Keratinocyte (primary cell): ENCODE measurements around the gene MALRD1. TPM values are rescaled to one million over a fixed set of nuclear protein-coding genes. Genes with fewer than 3 reads are reported as not detected.

ENCODE experiments used
- DNase-seq: peaks from one replicate; pipeline ENCODE4 v3.0.0-alpha.2; 2011; ENCODE audit warnings: low read depth, missing footprints, low spot score
- FAIRE-seq: peaks from 2 replicates; lab custom pipeline; 2011; peaks lifted over from hg19 to GRCh38; lab: Jason Lieb, UNC
- H2AFZ ChIP-seq: 2 replicates; pipeline ENCODE4 v1.6.0; 2012; ENCODE audit warnings: low read length, control low read depth, inconsistent platforms; ENCODE audit not compliant: control insufficient read depth
- H3K27ac ChIP-seq: 2 replicates; pipeline ENCODE4 v1.5.1; 2011; ENCODE audit warnings: low read length; ENCODE audit not compliant: control insufficient read depth, insufficient read depth
- H3K27me3 ChIP-seq: 3 replicates; pipeline ENCODE4 v1.6.0; 2011; ENCODE audit warnings: low read length; ENCODE audit not compliant: control insufficient read depth, insufficient read depth; ENCODE audit errors: extremely low read depth
- H3K36me3 ChIP-seq, 2 experiments: 2 replicates in 1 of 2; 3 replicates in 1 of 2; pipeline ENCODE4 v1.5.1; 2011; ENCODE audit warnings: low read length in 2 of 2, mild to moderate bottlenecking in 1 of 2; ENCODE audit not compliant: control insufficient read depth in 2 of 2, insufficient read depth in 2 of 2; ENCODE audit errors: extremely low read depth in 1 of 2
- H3K4me1 ChIP-seq: 3 replicates; pipeline ENCODE4 v1.5.1; 2011; ENCODE audit warnings: low read length; ENCODE audit not compliant: control insufficient read depth, insufficient read depth; ENCODE audit errors: extremely low read depth
- H3K4me2 ChIP-seq: 3 replicates; pipeline ENCODE4 v1.6.0; 2011; ENCODE audit warnings: low read depth, low read length; ENCODE audit not compliant: control insufficient read depth, insufficient read depth; ENCODE audit errors: extremely low read depth
- H3K4me3 ChIP-seq, 3 experiments: fragments of 200-600 bp in 1 of 3; sonication (generic) in 1 of 3; 2 replicates in 2 of 3; 3 replicates in 1 of 3; pipeline ENCODE4 v1.5.1; 2011 to 2016; ENCODE audit warnings: low read length in 3 of 3, mild to moderate bottlenecking in 3 of 3, control low read depth in 2 of 3, inconsistent platforms in 1 of 3, low read depth in 1 of 3, mixed read lengths in 1 of 3, mixed run types in 1 of 3, moderate library complexity in 1 of 3; ENCODE audit not compliant: control insufficient read depth in 2 of 3, insufficient read depth in 2 of 3; ENCODE audit errors: extremely low read depth in 1 of 3
- H3K79me2 ChIP-seq: 2 replicates; pipeline ENCODE4 v1.6.0; 2012; ENCODE audit warnings: low read length; ENCODE audit not compliant: control insufficient read depth, insufficient read depth
- H3K9ac ChIP-seq: 3 replicates; pipeline ENCODE4 v1.6.0; 2011; ENCODE audit warnings: low read length; ENCODE audit not compliant: control insufficient read depth, insufficient read depth; ENCODE audit errors: extremely low read depth
- H3K9me1 ChIP-seq: 3 replicates; pipeline ENCODE4 v1.6.0; 2011; ENCODE audit warnings: low read length; ENCODE audit not compliant: control insufficient read depth, insufficient read depth; ENCODE audit errors: extremely low read depth
- H3K9me3 ChIP-seq: 2 replicates; pipeline ENCODE4 v1.5.1; 2012; ENCODE audit warnings: low read depth, low read length; ENCODE audit not compliant: control insufficient read depth
- H4K20me1 ChIP-seq: 3 replicates; pipeline ENCODE4 v1.6.0; 2011; ENCODE audit warnings: low read length; ENCODE audit not compliant: control insufficient read depth, insufficient read depth; ENCODE audit errors: extremely low read depth
- EZH2 ChIP-seq: IDR thresholded peaks from one replicate; pipeline ENCODE4 v1.6.1; 2012; ENCODE audit warnings: inconsistent platforms, mild to moderate bottlenecking, low read length, moderate library complexity
- dilution Hi-C: fragments of 300-500 bp; cut with MboI; formaldehyde crosslinking; loops from one replicate; pipeline ENCODE4 v1.7.0; 2020; ENCODE audit warnings: low sequenced_read_pairs; ENCODE audit not compliant: extremely low pct_ligation_motif_present
- polyA plus RNA-seq, 5 experiments: library from polyadenylated mRNA; depleted of rRNA in 3 of 5; stranded (reverse) in 3 of 5; stranded (forward) in 1 of 5; unstranded in 1 of 5; fragments of >200 nt; gene quantifications; 1 replicate in 1 of 5; 2 replicates in 3 of 5; 3 replicates in 1 of 5; pipeline versions ENCODE4 v1.2.1 to v1.2.3, GENCODE V29; 2011 to 2012; ENCODE audit warnings: missing spikeins in 2 of 5, low read depth in 1 of 5, low replicate concordance in 1 of 5
- TF ChIP-seq, protein P1 (sequence below), 3 experiments: IDR thresholded peaks in 1 of 3; conservative IDR thresholded peaks in 1 of 3; optimal IDR thresholded peaks in 1 of 3; 2 replicates in 2 of 3; 3 replicates in 1 of 3; pipeline versions ENCODE3 to v1.5.1; 2011; ENCODE audit warnings: low read length in 3 of 3, mild to moderate bottlenecking in 3 of 3, moderate library complexity in 2 of 3, control low read depth in 1 of 3, inconsistent platforms in 1 of 3; ENCODE audit not compliant: insufficient read depth in 2 of 3; ENCODE audit errors: extremely low read depth in 1 of 3

Gene MALRD1
- polyA plus RNA-seq, 1 donor (not counting 4 experiments of a cell fraction or from before 2014, with no cell fraction given), result not detected

GRCh38 chr10:19054289-19054835 lies 5.8 kb downstream of the MALRD1 start:
- no peaks in the 10 kb centered on the region for H4K20me1 ChIP-seq
- no peak overlapping the region for H3K27ac ChIP-seq
- no peaks in the 10 kb centered on the region for H3K27me3 ChIP-seq
- no peak overlapping the region for H3K9ac ChIP-seq
- H3K79me2 ChIP-seq, result no peaks in the 10 kb centered on the region
- no peak for FAIRE-seq
- no peaks in the 10 kb centered on the region for H3K4me1 ChIP-seq
- no peaks in the 10 kb centered on the region for H3K36me3 ChIP-seq
- H3K9me3 ChIP-seq, result no peaks in the 10 kb centered on the region
- dilution Hi-C loops, result no loop called here
- no peak overlapping the region for H2AFZ ChIP-seq
- no peak overlapping the region for H3K4me2 ChIP-seq
- TF ChIP-seq, protein P1, sequence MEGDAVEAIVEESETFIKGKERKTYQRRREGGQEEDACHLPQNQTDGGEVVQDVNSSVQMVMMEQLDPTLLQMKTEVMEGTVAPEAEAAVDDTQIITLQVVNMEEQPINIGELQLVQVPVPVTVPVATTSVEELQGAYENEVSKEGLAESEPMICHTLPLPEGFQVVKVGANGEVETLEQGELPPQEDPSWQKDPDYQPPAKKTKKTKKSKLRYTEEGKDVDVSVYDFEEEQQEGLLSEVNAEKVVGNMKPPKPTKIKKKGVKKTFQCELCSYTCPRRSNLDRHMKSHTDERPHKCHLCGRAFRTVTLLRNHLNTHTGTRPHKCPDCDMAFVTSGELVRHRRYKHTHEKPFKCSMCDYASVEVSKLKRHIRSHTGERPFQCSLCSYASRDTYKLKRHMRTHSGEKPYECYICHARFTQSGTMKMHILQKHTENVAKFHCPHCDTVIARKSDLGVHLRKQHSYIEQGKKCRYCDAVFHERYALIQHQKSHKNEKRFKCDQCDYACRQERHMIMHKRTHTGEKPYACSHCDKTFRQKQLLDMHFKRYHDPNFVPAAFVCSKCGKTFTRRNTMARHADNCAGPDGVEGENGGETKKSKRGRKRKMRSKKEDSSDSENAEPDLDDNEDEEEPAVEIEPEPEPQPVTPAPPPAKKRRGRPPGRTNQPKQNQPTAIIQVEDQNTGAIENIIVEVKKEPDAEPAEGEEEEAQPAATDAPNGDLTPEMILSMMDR (optimal IDR thresholded peaks at IDR 0.05 in 1 of 3, IDR thresholded peaks at IDR 0.05 in 1 of 3, conservative IDR thresholded peaks at IDR 0.05 in 1 of 3; ENCODE audit: extremely low read depth in 1 of 3, insufficient read depth in 2 of 3, low read length in 3 of 3), result no peak
- no peak overlapping the region for H3K4me3 ChIP-seq
- no peak for DNase-seq
- H3K9me1 ChIP-seq, result no peaks in the 10 kb centered on the region

DNA sequence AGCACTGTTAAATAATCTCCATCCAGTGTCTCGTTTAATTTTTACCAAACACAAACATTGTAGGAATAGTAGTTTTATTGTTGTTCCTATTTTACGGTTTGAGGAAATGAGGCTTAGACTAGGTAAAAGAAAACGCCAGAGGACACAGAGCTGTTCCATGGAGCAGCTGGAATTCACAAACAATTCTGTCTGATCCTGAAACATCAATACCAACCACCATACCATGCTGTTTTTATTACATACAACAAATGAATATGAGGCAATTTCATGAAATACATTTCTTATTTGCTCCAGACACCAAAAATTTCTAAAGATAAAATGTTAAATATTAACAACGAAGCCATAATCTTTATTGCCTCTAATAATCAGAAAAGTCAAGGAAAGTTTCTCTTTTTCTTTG lies 9.4 kb downstream of the MALRD1 start:
- FAIRE-seq (no peak), DNase-seq (no peak)
- no peaks in the 10 kb centered on the region for H3K9me3 ChIP-seq
- H3K9me1 ChIP-seq, result no peaks in the 10 kb centered on the region
- no peaks in the 10 kb centered on the region for H3K79me2 ChIP-seq
- H2AFZ ChIP-seq, result no peak overlapping the region
- H3K4me2 ChIP-seq, result no peak overlapping the region
- H3K36me3 ChIP-seq, result no peaks in the 10 kb centered on the region
- no peak overlapping the region for H3K27ac ChIP-seq
- dilution Hi-C loops, result no loop called here
- H3K4me1 ChIP-seq, result no peaks in the 10 kb centered on the region
- no peaks in the 10 kb centered on the region for H4K20me1 ChIP-seq
- no peak overlapping the region for H3K4me3 ChIP-seq
- TF ChIP-seq EZH2, result no peak
- TF ChIP-seq, protein P1 (optimal IDR thresholded peaks at IDR 0.05 in 1 of 3, IDR thresholded peaks at IDR 0.05 in 1 of 3, conservative IDR thresholded peaks at IDR 0.05 in 1 of 3; ENCODE audit: extremely low read depth in 1 of 3, insufficient read depth in 2 of 3, low read length in 3 of 3), result no peak
- no peaks in the 10 kb centered on the region for H3K27me3 ChIP-seq
- H3K9ac ChIP-seq, result no peak overlapping the region
